HG03159 (cell line): ENCODE measurements around the gene RBBP7.
A peak's percentile ranks its signal among the peaks of the same experiment; 100 is the strongest.

ENCODE experiments used
- ATAC-seq: cut with Tn5 transposase; IDR thresholded peaks from one replicate; pipeline ENCODE4 v1.9.1; 2021; ENCODE audit warnings: mild to moderate bottlenecking, moderate library complexity; ENCODE audit not compliant: unreplicated experiment

The RBBP7 gene

GRCh38 chrX:16870095-16870861 lies at the start of gene RBBP7:
RBBP7 (minus strand) TSS chrX:16870362; CDS start chrX:16870053, 309 bp downstream.
- peak; percentile 81 for ATAC-seq

DNA sequence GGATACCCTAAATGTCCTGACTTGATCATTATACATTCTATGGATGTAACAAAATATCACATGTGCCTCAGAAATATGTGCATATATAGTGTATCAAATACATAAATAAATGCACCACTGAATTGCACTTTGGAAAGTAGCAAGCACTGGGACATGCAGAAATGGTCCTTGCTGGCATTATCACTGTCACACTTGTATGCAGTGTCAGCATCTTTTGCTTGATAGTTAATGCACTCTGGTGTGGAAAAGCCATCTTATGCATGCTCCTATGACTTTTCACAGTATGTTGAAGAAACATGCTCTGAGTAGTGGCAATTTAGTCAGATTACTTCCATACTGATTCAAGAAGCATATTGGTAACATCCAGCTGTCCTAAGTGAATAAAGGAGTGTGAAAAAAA lies 48.8 kb upstream of the RBBP7 start:
- ATAC-seq, result no peak

DNA sequence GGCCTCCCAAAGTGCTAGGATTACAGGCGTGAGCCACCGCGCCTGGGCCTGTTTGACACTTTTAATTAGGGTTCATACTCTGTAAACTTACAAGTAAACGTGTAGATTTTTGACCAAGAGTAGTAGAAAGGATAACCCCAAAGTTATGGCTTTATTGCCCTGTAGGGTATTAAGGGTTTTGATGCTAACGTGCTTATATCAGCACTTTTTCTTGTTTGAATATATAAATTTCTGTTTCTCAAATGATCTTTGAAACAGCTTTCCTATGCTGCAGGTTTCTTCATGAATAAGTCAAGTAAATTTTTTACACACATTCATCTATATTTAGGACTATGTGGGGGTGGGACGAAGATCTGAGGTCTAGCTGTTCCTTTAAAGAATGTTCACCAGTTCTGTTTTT lies 47.0 kb upstream of the RBBP7 start:
- ATAC-seq, result no peak

GRCh38 chrX:16916561-16916960 lies 46.4 kb upstream of the RBBP7 start:
- ATAC-seq, result no peak

- no peak for ATAC-seq
These were observed 43.9 kb upstream of the RBBP7 start for GRCh38 chrX:16914058-16914457.

DNA sequence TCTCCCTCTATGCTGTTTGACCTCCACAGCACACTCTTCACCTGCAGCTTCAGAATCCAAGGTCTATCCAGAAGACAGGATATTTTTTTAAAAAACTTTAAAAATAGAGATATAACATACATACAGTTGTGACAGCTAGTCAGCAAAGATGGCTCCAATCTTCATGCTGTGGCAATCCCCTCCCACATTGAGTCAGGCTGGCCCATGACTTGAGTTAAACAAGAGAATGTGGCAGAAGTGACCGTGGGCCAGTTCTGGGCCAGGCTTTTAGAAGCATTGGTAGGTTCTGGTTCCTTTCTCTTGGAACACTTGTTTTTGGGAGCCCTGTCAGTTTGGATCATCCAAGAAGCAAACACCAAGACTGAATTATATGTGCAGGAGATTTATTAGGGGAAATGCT lies 40.2 kb upstream of the RBBP7 start:
- ATAC-seq, result no peak

- ATAC-seq, result peak; percentile 64
These were observed 33.3 kb upstream of the RBBP7 start for GRCh38 chrX:16903274-16904022.

DNA sequence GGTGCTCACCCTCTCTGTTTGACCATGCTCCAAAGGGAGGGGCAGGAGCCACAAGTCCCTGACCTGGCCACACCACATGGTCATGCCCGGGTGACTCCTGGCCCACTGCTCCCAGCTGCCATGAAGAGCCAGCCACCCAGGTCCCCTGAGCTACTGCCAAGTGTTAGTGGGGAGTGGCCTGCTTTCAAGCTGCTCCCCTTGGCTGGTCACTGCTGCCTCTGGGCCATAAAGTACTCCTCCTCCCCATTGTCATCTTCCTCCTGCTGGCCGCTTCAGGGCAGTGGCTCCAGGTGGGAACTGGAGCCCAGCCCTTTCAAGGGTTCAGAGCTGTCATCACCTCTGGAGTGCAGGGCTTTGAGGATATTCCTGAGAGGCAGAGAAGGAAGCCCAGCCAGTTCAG lies 27.3 kb upstream of the RBBP7 start:
- ATAC-seq, result no peak

DNA sequence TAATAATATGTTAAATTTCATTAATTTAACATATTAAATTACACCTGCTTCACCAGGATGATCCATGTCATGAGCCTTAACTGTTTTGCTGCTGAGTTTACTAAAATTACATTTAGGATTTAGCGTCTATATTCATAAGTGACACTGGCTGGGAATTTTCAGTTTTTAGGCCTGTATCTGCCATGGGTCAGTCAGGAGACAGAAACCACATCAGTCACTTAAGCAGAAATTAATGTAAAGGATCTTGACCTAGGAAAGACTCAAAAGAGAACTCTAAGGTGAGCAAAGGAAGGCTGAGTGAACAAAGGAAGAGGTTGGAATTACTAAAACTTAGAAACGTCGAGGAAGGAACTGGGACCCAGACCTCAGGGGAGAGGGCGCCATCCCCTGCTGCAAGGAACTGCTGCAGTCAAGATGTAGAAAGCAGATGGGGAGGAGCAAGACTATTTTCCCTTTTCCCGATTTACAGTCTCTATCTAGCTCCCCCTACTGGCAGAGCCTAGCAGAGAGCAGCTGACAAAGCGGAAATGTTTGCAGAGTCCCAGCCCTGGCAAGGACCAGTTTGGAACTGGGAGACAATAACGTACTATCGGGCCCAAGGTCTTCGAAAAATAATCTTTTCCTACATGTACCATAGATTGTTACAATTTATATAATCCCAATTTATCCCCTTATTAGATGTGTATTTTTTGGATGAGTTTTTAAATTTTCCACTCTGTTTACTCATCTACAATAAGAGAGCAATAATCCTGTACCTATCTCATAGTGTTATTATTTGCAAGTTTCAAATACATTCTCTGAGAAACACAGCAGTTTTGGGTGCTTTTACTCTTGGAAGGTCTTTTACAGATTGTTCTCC lies 22.6 kb upstream of the RBBP7 start:
- no peak for ATAC-seq

DNA sequence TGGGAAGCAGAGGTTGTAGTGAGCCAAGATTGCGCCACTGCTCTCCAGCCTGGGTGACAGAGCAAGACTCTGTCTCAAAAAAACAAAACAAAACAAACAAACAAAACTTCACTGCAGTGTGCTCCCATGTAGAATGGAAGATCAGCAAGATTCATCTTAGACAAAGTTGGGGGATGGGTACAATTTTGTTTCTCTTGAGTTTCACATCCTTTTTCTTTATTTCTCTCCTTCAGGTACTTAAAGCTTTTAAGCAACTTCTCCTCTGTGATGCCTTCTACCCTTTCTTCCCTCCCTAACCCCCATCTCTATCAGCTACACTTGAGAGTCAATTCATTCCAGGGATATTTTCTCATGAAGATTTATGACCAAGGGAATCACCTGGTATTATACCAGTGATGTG lies 15.5 kb upstream of the RBBP7 start:
- no peak for ATAC-seq

DNA sequence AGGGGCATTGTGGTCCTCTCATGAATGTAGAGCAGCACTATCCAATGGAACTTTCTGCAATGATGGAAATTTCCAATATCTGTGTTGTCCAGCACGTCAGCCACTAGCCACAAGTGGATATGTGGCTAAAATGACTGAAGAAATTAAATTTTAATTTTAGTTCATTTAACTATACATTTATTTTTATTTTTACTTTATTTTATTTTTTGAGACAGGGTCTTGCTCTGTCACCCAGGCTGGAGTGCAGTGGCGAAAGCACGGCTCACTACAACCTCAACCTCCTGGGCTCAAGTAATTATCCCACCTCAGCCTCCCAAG lies 13.3 kb upstream of the RBBP7 start:
- ATAC-seq, result no peak

GRCh38 chrX:16882702-16883486 lies 12.7 kb upstream of the RBBP7 start:
- peak; percentile 62 for ATAC-seq

DNA sequence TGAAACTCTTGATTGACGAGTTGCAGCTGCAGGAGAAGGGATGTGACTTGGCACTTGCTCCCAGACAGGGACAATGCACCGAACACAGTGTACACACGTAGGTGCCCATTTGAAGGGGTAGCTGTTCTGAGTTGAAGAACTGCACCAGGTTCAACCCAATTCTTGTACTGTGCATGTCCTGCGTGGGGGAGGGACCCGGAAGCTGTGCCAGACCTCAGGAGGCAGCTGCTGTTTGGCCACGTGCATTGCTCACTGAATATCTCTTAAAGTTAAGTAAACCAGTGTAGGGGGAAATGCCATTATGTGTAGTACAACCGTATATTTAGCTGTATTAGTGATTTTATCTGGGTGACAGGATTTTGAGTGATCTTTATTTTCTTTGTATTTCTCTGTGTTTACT lies 12.0 kb upstream of the RBBP7 start:
- ATAC-seq, result no peak

DNA sequence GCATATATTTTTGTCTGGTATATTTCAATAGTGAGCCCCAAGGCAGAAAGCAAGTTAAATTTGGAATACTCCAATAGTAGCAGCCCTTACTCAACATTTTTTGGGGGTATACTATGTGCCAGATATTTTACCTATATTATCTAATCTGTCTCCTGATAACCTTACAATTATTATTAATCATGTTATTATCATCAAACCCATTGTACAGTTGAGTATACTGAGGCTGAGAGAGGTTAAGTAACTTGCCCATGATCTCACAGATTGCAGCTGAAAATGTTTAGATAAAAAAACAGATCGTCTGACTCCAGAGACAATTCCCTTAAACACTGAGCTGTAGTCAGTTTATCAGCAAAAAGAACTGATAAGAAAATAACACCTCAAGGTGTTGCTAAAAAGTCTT lies 6.5 kb upstream of the RBBP7 start:
- no peak for ATAC-seq

- ATAC-seq, result no peak
These were observed 4.4 kb upstream of the RBBP7 start for GRCh38 chrX:16874458-16875095.

- no peak for ATAC-seq
These were observed 2.9 kb upstream of the RBBP7 start for GRCh38 chrX:16873106-16873505.

- peak; percentile 17 for ATAC-seq
These were observed 977 bp upstream of the RBBP7 start for GRCh38 chrX:16870862-16871815.

DNA sequence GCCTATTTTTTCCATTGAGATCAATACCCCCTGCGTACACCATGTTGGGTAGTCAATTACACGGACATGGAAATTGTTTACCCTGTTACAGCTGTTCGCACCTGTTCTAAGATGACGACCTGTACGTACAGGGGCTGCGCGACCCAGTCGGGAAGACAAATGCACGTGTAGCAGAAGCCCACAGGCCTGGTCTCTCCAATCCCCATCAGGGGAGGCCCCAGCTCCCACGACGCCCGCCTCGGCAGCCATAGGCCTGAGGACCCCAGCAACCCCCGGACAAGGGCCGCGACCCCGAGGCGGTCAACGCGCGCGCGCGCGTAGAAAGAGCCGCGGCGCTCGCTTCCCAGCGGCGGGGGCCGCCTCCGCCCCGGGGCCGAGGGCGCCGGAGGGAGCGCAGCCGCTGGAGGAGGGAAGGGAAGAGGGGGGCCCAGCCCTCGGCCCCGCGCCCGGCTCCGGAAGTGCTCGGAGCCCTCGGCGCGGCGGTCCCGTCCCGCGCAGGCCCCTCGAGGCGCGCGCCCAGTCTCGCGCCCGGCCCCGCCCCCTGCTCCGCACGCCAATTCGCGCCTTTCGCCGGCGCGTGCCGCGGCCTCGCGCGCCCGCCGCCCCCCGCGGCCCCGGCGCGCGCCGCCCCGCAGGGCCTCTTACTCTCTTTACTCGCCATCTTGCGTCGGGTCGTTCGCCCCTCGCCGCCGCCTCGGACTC lies 618 bp downstream of the RBBP7 start:
- ATAC-seq, result peak; percentile 47

DNA sequence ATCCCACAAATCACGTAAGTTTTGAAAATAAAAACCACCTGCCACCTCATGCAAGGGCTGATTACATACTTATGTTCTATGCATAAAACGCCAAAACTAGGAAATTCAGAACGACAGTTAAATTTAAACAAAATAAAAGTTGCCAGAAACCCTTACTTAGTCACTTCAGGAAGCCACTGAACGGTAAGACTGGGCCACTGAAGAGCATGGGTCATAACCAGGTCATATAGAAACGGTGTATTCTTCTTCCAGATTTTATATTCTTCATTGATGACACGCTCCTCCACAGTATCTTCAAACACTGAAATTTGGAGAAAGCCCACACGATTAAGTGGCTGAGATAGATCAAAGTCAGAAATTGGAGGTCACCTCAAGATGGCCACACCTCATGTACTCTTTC lies 1.2 kb downstream of the RBBP7 start:
- ATAC-seq, result no peak
